Islet precursor cell (in vitro differentiated cells): ENCODE measurements around the gene EDARADD.
A peak's percentile ranks its signal among the peaks of the same experiment; 100 is the strongest.

ENCODE experiments used
- DNase-seq: peaks from one replicate; pipeline ENCODE4 v3.0.0-alpha.2; 2018

Gene EDARADD

DNA sequence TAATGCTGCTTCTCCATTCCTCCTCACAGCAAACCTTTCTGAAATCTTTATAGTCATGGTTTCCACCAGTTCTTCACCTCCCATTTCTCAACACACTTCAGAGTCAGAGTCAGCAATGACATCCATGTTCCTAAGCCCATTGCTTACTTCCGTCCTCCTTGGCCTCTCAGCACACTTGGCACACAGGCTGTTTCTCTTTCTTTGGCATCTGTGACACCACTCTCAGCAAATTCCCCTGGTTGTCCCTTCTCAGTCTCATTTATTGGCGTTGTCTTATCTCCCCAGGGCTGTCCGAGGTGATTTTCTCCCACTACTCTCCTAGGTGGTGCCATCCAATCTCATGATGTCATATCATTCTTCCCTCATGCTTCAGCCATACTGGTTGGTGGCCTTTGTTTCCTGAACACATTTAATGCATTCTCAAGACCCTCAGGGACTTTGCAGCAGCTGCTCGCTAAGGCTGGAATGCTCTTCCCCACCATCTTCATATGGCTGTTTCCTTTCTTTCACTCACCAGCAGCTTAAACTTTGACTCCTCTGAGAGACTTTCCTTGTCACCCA lies 126.4 kb downstream of the EDARADD start:
- DNase-seq: no peak

- DNase-seq: no peak
Measured at GRCh38 chr1:236522937-236523703, 129.0 kb downstream of the EDARADD start.

DNA sequence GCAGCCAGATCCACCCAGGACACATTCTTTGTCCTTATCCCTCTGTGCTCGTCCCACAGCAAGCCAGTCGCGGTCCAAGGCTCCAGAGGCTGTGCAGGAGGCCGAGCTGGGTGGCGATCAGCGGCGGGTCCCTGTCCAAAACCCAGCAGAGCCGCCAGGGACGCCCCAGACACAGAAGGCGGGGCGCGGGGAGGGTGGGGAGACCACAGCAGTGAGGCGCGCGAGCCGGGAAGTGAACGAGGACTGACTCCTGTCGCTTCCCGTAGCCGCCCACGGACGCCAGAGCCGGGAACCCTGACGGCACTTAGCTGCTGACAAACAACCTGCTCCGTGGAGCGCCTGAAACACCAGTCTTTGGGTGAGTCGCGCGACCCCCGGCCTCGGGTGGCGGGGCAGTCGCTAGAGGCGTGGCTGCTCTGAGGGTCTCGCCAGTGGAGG lies 129.6 kb downstream of the EDARADD start, which contains the start of gene LGALS8:
Gene LGALS8 (plus strand): TSS at position 279 of the 438 bp plus-strand sequence. CDS start 2,089 bp downstream, outside the sequence.
- peak; percentile 87 for DNase-seq

GRCh38 chr1:236524142-236524894 lies 130.2 kb downstream of the EDARADD start:
- peak; percentile 78 for DNase-seq

- DNase-seq: no peak
Measured at GRCh38 chr1:236524895-236525184, 130.8 kb downstream of the EDARADD start.

DNA sequence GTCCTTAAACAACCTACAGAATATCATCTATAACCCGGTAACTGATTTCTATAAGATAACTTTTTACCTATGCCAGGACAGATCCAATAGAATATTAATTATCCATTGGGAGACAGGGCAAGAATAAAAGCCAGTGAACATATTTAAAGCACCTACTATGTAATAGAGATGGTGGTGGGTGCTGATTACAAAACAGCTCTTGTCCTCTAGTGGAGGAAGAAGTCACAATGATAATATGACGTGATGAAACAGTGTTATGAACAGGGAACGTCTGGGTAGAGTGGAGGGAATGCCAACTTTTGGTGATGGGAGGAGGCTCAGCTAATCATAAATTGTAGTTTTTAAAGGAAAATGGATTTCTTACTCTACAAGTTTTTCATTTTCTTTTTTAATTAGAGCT lies 132.0 kb downstream of the EDARADD start:
- DNase-seq: no peak

- DNase-seq: no peak
Measured at GRCh38 chr1:236530286-236530685, 136.2 kb downstream of the EDARADD start.

- no peak for DNase-seq
Measured at GRCh38 chr1:236530959-236531358, 136.9 kb downstream of the EDARADD start.

DNA sequence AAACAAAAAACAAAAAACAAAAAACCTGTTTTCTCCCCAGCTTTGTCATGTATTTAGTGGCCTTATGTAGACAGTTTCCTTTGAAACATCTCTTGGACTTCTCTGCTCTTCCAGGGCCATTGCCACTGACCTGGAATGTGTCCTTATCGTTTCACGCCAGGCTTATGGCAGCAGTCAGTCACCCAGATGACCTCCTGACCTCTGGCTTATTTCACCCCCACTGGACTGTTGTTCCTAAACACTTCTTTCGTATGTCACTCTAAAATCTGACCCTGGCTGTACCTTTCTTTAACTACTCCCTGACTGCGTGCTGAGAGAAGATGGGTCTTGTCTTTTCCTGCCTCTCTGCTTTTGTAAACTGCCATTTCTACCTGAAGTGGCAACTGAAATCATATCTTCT lies 138.8 kb downstream of the EDARADD start:
- no peak for DNase-seq

DNA sequence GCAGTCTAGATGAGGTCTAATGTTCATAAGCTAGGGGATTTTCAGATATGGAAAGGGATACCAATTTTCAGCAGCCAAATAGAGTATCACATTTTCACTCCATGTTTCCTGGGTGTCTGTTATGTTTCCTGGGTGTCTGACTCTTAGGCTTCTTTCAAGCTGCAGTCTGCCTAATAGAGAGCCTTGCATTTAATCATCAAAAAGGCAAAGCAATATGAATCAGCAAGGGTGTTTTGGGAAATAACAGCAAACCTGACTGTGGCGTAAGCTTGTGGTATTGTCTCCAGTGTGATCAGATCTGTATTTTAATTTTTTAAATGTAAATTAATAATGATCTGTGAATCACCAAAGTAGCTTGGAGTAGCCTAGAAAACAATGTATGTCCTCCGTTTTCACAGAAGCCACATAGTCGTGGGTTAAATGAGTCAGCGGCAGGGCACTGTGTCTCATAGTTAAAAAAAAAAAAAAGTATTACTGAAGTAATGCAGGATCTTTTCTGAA lies 140.1 kb downstream of the EDARADD start:
- DNase-seq: no peak
